ENCODE data around the gene GARRE1. TPM values are rescaled to one million over a fixed set of nuclear protein-coding genes. Genes with fewer than 3 reads are reported as not detected.

Gene GARRE1
- total RNA-seq, 1 experiment from 2014 or later = 6.1 TPM

GRCh38 chr19:34298891-34299520, 44.7 kb downstream of the GARRE1 start:
- no peaks in the 10 kb centered on the region for H3K79me2 ChIP-seq (ENCODE audit: low read length)
- no peak for DNase-seq
- intact Hi-C loops (cut with micrococcal nuclease) = no loop called here
- peak; percentile 22; the same call in 1 of the 2 replicates for ATAC-seq
- H3K9ac ChIP-seq (ENCODE audit: low read length) = no peak overlapping the region
- no peaks in the 10 kb centered on the region for H3K36me3 ChIP-seq (ENCODE audit: low read depth, low read length)
- no peak overlapping the region for H2AFZ ChIP-seq (ENCODE audit: low read length)
- no peaks in the 10 kb centered on the region for H4K20me1 ChIP-seq (ENCODE audit: low read length)
- H3K9me2 ChIP-seq (replicated peaks; ENCODE audit: low read length) = no peaks in the 10 kb centered on the region
- H3K4me3 ChIP-seq (ENCODE audit: low read length) = no peak overlapping the region
- no TSS peak for BruUV-seq (replicated peaks)
- no peak overlapping the region for H3K4me2 ChIP-seq (ENCODE audit: low read length)
- no peak overlapping the region for H3K27ac ChIP-seq (ENCODE audit: low read length)
- TF ChIP-seq CTCF (conservative IDR thresholded peaks at IDR 0.05; ENCODE audit: low read depth, low read length) (no peak), EZH2 (IDR thresholded peaks at IDR 0.05; ENCODE audit: low read length, unreplicated experiment) (no peak), EZH2phosphoT487 (IDR thresholded peaks at IDR 0.05; ENCODE audit: borderline replicate concordance, low read length) (no peak)
- no peaks in the 10 kb centered on the region for H3K4me1 ChIP-seq (ENCODE audit: insufficient read depth, low read length)
- H3K27me3 ChIP-seq (ENCODE audit: low read length) = no peaks in the 10 kb centered on the region
- POLR2A ChIA-PET (ENCODE audit: unreplicated experiment) = no interaction called here
- no peaks in the 10 kb centered on the region for H3K9me3 ChIP-seq (ENCODE audit: low read length)
- CTCF ChIA-PET = no interaction called here
- no peaks in the 10 kb centered on the region for H3F3A ChIP-seq (ENCODE audit: low read length, unreplicated experiment)

GRCh38 chr19:34299576-34299975, 45.2 kb downstream of the GARRE1 start:
- Histone ChIP-seq H3K4me1 (ENCODE audit: insufficient read depth, low read length) (no peaks in the 10 kb centered on the region), H3K9ac (ENCODE audit: low read length) (no peak overlapping the region), H4K20me1 (ENCODE audit: low read length) (no peaks in the 10 kb centered on the region), H2AFZ (ENCODE audit: low read length) (no peak overlapping the region), H3K4me2 (ENCODE audit: low read length) (no peak overlapping the region), H3K27ac (ENCODE audit: low read length) (no peak overlapping the region), H3K36me3 (ENCODE audit: low read depth, low read length) (no peaks in the 10 kb centered on the region), H3K4me3 (ENCODE audit: low read length) (no peak overlapping the region), H3K9me3 (ENCODE audit: low read length) (no peaks in the 10 kb centered on the region), H3F3A (ENCODE audit: low read length, unreplicated experiment) (no peaks in the 10 kb centered on the region), H3K27me3 (ENCODE audit: low read length) (no peaks in the 10 kb centered on the region), H3K9me2 (replicated peaks; ENCODE audit: low read length) (no peaks in the 10 kb centered on the region), H3K79me2 (ENCODE audit: low read length) (no peaks in the 10 kb centered on the region)
- POLR2A ChIA-PET (ENCODE audit: unreplicated experiment) = no interaction called here
- CTCF ChIA-PET = no interaction called here
- TF ChIP-seq EZH2 (IDR thresholded peaks at IDR 0.05; ENCODE audit: low read length, unreplicated experiment) = no peak
- no peak for TF ChIP-seq EZH2phosphoT487 (IDR thresholded peaks at IDR 0.05; ENCODE audit: borderline replicate concordance, low read length)
- no peak for TF ChIP-seq CTCF (conservative IDR thresholded peaks at IDR 0.05; ENCODE audit: low read depth, low read length)
- BruUV-seq (replicated peaks) = no TSS peak
- DNase-seq = no peak
- intact Hi-C loops (cut with micrococcal nuclease) = no loop called here
- no peak for ATAC-seq

GRCh38 chr19:34300380-34300779, 46.0 kb downstream of the GARRE1 start:
- Histone ChIP-seq H3K9ac (ENCODE audit: low read length) (no peak overlapping the region), H3K4me1 (ENCODE audit: insufficient read depth, low read length) (no peaks in the 10 kb centered on the region), H3K9me2 (replicated peaks; ENCODE audit: low read length) (no peaks in the 10 kb centered on the region), H4K20me1 (ENCODE audit: low read length) (no peaks in the 10 kb centered on the region), H3K4me2 (ENCODE audit: low read length) (no peak overlapping the region), H3K36me3 (ENCODE audit: low read depth, low read length) (no peaks in the 10 kb centered on the region), H2AFZ (ENCODE audit: low read length) (no peak overlapping the region), H3K4me3 (ENCODE audit: low read length) (no peak overlapping the region), H3K9me3 (ENCODE audit: low read length) (no peaks in the 10 kb centered on the region), H3K27me3 (ENCODE audit: low read length) (no peaks in the 10 kb centered on the region), H3K27ac (ENCODE audit: low read length) (no peak overlapping the region), H3K79me2 (ENCODE audit: low read length) (no peaks in the 10 kb centered on the region), H3F3A (ENCODE audit: low read length, unreplicated experiment) (no peaks in the 10 kb centered on the region)
- ChIA-PET POLR2A (ENCODE audit: unreplicated experiment) (no interaction called here), CTCF (no interaction called here)
- TSS peak; percentile 56 for BruUV-seq (replicated peaks)
- TF ChIP-seq EZH2phosphoT487 (IDR thresholded peaks at IDR 0.05; ENCODE audit: borderline replicate concordance, low read length) (no peak), EZH2 (IDR thresholded peaks at IDR 0.05; ENCODE audit: low read length, unreplicated experiment) (no peak), CTCF (conservative IDR thresholded peaks at IDR 0.05; ENCODE audit: low read depth, low read length) (no peak)
- ATAC-seq = no peak
- DNase-seq = no peak
- intact Hi-C loops (cut with micrococcal nuclease) = no loop called here
